Stimulated activated CD4-positive, alpha-beta T cell treated with anti-CD3 and anti-CD28 coated beads, Interleukin-2, amount 100 ng/mL, for 24 hours (primary cell): ENCODE results near the gene MAX.

ENCODE experiments used
- DNase-seq, 2 donors: peaks; one replicate each; pipeline ENCODE4 v3.0.0-alpha.2; 2020

Gene MAX

DNA sequence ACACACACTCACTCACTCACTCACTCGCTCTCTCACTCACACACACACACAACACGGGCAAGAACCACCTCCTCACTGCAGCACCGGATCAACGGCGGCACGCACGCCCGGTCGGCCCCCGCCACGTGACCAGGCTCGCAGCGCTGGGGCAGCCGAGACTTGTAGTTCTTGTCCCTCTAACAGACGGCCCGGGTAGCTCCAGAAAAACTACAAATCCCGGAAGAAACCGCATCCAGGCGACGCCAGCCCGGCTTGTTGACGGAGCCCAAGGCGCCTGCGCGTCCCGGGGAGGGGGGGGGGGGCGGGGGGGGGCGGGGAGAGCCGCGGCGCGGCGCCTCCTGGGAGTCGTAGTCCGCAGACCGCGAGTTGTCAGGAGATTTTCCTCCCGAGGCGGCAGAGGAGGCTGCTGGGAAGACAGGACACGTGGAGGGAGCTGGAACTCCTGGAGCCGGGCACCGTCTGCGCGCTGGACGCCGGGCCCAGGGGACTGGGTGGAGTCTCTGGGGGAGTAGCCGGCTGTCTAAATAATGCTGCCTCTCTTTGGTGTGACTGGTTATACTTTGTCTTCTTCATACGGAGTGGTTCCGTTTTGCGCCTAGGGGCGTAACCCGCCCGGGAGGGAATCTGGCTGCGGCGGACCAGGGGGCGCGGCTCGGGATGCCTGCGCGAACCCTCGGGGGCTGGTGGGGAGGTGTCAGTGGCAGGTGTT is at the start of gene MAX:
MAX (minus strand) TSS at position 77 of the 709 bp plus-strand sequence. CDS start 178 bp downstream, outside the sequence.
- peak; percentile 96 to 98 for DNase-seq

DNA sequence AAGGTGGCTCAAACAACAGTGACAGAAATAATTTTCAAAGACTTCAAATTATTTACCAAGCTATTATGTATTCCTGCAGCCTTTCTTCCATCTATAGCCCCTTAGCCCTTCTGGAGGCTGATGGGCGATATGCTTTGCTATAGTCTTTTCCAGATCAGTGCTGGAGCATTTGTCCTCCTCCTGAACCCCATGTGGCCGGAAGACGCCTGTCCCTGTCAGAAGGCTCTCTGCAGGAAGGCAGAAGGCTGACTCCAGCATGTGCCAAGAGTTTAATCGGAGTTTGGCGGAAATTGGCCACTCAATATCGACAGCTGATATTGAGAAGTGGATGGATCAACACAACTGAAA is 49.3 kb upstream of the MAX start:
- no peak for DNase-seq

DNA sequence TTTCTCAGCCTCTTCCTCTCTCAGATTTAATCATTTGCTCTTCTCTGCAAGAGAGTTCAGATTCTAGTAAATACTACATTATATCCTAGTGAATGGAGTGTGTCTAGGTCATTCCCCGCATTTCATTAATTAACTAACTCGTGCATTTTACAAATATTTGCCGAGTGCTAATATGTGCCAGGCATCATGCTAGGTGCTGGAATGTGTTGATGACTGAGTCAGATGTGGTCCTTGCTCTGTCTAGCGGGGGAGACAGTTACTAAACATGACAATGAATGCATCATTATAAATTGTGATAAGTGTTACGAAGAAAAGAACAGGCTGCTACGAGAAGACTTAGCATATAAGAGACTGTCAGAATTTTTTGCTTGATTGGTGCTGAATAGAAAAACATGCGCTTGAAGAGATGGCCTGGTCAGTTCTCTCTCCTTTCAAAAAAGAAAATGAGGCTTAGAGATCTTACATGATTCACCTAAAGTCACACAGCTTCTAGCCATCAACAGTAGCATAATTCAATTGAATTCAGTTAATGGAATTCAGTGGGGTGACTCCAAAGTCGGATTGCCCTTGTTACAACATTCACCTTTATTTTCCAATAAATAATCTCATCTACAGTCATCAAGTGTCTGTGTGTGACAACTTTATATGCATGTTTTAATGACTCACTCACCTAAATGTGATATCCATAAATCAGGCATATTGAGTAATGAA is 48.7 kb upstream of the MAX start:
- no peak for DNase-seq

DNA sequence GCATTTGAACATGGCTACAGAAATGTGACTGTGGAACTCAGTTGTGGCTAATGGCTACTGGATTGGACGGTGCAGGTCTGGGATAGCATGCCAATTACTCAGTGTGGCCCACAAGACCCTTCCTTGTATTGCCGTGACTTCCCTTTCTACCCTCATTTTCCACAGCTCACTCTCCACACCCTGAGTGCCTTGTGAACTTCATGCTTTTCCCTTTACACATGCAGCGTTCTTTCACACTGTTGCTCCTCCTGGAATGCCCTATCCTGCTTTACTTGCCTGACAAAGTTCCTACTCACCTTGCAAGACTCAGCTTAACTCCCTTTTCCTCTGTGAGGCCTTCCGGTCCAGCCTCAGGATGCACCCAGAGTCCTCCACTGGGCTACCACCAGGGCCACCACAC is 46.8 kb upstream of the MAX start:
- DNase-seq, result no peak

DNA sequence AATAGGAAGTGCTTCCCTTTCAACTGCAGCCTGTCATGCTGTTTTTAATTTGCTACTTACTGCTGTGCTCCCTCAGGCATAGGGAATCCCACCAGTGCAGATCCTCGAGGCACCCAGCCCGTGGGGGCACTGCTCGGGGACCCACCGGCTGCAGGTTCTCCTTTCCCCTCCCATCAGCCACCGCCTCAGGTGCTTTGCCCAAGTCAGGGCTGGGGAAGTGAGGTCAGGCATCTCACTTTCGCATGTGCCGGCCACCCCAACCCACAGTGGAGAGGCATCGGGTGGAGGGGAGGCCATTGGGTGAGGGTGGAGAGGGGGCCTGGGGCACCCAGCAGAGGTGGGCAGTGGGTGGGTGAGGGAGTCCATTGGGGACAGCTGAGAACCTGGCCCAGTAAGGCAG is 41.9 kb upstream of the MAX start:
- DNase-seq, result no peak

GRCh38 chr14:65142914-65143625 is 40.8 kb upstream of the MAX start:
- no peak for DNase-seq

GRCh38 chr14:65142429-65142828 is 40.1 kb upstream of the MAX start:
- no peak for DNase-seq

GRCh38 chr14:65141523-65141922 is 39.2 kb upstream of the MAX start:
- DNase-seq, result no peak

DNA sequence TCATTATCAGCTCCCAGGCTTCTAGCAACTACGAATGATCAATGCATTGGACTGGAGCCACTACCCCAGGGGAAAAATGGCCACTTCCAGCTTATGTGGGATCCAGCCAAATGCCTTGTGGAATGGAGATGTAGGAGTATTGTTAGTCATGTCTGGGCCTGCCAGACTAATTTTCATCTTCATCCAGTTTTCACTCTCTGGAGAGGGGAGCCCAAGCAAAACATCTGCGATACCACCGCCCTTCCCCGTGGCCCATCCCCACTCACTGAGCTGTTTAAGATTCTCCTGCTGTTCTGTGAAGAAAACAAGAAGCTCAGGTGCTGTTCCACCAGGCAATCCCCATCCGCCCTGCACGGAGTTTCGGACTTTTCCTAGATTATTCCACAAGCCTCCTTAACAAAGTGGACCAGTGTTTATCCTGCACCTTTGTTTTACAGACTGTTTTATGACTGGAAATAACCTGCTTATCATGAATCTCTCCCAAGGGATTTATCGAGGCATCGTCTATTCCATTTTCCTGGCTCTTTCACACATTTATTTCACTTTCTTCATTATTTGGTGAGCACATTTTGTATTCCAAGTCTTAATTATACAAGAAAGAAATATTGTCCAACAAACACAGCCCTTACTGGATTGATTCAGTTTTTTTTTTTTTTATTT is 35.5 kb upstream of the MAX start:
- no peak for DNase-seq

GRCh38 chr14:65134651-65135579 is 32.6 kb upstream of the MAX start:
- no peak for DNase-seq

GRCh38 chr14:65132855-65133254 is 30.5 kb upstream of the MAX start:
- DNase-seq, result no peak

DNA sequence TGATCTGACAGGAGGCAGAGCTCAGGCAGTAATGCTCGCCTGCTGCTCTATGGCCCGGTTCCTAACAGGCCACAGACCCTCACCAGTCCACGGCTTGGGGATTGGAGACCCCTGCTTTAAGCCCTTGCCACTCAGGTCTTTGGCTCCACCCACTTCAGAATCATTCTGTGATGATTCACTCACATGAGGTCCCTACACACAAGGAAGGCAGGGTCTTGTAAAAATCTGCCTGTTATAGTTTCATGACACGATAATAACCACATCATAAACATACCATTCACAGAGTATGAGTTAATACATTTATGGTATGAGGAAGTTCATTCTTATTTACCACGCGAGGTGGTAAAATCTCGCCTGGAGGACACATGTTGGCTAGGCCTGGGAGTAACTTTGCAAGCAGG is 29.0 kb upstream of the MAX start:
- no peak for DNase-seq

DNA sequence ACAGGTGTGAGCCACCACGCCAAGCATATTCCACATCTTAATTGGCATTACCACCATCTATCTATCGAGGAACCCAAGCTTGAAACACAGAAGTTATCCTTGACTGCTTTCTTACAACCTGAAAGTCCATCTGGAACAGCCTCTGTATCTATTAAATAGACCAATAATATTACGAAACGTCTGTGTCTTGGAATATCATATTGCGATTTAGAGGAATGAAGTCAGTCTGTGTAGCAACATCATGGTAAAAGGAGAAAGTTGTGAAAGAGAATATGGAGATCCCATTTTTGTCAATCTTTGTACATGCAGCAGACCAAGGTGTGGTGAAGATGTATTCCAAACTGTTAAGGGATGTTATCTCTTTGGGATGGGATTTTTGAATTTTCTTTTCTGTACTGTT is 25.8 kb upstream of the MAX start:
- no peak for DNase-seq

GRCh38 chr14:65117769-65118745 is 15.7 kb upstream of the MAX start:
- DNase-seq, result no peak

DNA sequence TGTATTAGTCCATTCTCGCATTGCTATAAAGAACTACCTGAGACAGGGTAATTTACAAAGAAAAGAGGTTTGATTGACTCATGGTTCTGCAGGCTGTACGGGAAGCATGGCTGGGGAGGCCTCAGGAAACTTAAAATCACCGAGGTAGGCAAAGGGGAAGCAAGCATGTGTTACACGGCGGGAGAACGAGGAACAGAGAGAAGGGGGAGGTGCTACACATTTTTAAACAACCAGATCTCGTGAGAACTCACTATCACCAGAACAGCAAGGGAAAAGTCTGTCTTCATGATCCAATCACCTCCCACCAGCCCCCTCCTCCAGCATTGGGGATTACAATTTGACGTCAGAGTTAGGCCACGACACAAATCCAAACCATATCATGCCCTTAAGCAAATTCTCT is 13.3 kb upstream of the MAX start:
- DNase-seq, result no peak

GRCh38 chr14:65110525-65110924 is 8.2 kb upstream of the MAX start:
- no peak for DNase-seq

DNA sequence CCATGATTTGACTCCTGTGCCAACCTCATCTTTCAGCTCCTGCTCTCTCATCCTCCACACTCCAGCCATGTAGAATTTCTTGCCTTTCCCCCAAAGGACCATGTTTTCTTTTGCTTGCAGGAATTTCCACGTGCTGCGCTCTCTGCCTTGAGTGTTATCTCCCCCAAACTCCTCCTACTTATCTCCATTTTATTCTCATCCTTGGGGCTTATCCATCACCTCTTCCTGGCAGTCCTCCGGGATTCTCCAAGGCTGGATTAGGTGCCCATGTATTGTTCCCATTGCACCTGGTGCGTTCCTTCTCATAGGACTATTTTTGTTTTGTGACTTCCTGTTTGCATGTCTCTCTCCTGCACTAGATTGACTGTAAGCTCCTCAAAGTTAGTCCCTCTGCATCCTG is 7.0 kb upstream of the MAX start:
- DNase-seq, result no peak

DNA sequence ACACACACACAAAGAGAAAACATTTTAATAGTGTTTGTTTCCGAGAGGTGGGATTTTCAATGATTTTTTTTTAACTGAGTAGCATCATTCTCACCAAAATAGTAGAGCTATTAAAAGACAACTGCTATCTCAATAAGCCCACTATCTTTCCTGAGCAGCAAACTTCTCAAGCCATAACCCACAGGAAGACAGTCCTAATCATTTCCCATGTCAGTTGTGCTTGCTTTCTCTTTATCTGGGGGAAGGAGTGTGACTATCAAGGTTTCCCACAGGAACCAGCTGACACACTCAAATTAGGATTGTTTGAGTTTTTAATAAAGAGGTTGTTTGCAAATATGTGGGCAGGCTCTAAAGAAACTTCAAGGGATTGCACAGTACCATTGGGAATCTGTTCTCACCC is 4.9 kb upstream of the MAX start:
- no peak for DNase-seq

DNA sequence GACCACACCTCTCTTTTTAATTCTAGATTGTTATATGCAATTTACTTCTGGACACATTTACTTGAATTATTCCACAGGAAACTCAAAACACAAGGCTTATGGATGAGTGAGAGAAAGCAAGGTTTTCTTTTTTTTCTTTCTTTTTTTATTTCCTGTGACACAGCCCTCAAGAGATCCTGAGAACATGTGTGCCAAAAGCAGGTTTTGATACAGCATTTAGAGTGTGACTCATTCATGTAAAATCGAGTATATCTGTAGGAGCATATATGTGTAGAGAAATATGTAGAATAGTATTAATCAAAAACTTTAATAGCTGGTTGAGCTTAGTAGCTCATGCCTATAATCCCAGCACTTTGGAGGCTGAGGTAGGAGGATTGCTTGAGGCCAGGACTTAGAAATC is 4.4 kb upstream of the MAX start:
- no peak for DNase-seq

DNA sequence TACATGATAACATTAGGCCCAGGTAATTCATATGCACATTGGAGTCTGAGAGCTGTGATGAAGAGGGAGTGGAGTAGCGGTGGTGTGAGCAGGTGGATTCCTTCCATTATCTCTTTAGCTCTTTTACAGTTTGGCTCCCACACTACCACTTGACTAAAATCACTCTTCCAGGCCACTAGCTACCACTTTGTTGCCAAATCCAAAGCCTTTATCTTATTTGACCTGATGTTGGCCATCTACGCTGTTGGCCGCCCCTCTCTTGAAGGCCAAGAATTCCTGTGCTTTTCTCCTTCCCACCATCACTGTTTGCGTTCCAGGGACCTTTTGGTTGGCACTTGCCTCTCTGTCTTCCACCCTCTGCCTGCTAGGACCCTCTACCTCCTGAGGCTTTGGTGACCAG is 4.0 kb upstream of the MAX start:
- DNase-seq, result no peak

DNA sequence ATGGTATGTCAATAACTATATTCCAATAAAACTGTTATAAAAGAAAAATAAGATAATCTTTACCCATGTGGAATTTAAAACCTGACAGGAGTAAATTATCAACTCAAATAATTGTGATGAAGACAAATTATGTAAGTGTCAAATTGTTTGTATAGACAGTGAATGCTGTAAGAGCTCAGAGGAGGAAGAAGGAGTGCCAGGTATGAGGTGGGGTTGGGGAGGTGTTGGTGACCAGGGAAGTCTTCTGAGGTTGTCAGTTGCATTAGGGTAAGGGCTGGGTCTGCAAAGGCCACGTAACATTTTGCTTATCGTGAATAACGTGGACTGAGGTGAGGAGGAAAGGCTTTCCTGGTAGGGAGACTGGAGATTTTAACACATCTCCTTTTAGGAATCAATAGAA is 2.5 kb upstream of the MAX start:
- no peak for DNase-seq
